AG04449 (cell line): ENCODE results near the gene PGRMC2.
"Not testable (repeated sequence)": the region's sequence is repeated elsewhere in the genome, so short reads cannot be mapped to it uniquely, and the experiment has no call there.

Source experiments
- CTCF ChIA-PET: fragments of 350-600 bp; formaldehyde crosslinking; extraction: SDS; loops from one replicate; lab custom pipeline; 2021; ENCODE audit warnings: antibody characterized with exemption; lab: Yijun Ruan, JAX
- POLR2A ChIA-PET: fragments of 400-600, 350-600 bp; formaldehyde crosslinking; extraction: SDS; loops from one replicate; lab custom pipeline; 2020; ENCODE audit warnings: antibody characterized with exemption, inconsistent platforms; lab: Yijun Ruan, JAX
- DNase-seq: peaks from one replicate; pipeline ENCODE4 v3.0.0-alpha.2; 2010; ENCODE audit warnings: low read depth, low spot score
- H3K4me3 ChIP-seq: 2 replicates; pipeline ENCODE4 v1.5.1; 2011; ENCODE audit warnings: low read depth, mild to moderate bottlenecking, control low read depth, low read length
- TF ChIP-seq, protein P1 (sequence below): IDR thresholded peaks from one replicate; pipeline ENCODE4 v1.5.1; 2011; ENCODE audit warnings: mild to moderate bottlenecking, moderate library complexity, low read length, control low read depth, inconsistent platforms; ENCODE audit not compliant: insufficient read depth; ENCODE audit errors: missing control alignments

PGRMC2 gene

DNA sequence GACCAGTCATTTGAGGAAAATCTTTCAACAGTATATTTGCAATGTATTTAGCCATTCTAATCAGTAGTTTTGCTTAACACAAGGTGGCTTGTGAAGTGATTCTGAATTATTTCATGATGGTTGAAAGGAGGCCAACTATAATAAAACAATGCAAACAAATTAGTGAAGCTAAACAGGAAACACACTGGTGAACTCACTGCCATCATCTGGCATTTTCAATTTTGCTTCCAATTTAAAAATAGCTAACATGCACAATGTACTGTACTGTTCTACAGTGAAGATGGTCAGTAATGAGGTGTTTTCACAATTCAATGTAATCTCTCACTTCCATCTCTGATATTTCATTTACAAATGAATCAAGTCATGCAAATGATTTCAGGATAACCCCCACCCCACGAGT is 31.1 kb downstream of the PGRMC2 start:
- TF ChIP-seq, protein P1, sequence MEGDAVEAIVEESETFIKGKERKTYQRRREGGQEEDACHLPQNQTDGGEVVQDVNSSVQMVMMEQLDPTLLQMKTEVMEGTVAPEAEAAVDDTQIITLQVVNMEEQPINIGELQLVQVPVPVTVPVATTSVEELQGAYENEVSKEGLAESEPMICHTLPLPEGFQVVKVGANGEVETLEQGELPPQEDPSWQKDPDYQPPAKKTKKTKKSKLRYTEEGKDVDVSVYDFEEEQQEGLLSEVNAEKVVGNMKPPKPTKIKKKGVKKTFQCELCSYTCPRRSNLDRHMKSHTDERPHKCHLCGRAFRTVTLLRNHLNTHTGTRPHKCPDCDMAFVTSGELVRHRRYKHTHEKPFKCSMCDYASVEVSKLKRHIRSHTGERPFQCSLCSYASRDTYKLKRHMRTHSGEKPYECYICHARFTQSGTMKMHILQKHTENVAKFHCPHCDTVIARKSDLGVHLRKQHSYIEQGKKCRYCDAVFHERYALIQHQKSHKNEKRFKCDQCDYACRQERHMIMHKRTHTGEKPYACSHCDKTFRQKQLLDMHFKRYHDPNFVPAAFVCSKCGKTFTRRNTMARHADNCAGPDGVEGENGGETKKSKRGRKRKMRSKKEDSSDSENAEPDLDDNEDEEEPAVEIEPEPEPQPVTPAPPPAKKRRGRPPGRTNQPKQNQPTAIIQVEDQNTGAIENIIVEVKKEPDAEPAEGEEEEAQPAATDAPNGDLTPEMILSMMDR: no peak
- ChIA-PET POLR2A (no interaction called here), CTCF (no interaction called here)
- H3K4me3 ChIP-seq: no peak overlapping the region
- DNase-seq: no peak

DNA sequence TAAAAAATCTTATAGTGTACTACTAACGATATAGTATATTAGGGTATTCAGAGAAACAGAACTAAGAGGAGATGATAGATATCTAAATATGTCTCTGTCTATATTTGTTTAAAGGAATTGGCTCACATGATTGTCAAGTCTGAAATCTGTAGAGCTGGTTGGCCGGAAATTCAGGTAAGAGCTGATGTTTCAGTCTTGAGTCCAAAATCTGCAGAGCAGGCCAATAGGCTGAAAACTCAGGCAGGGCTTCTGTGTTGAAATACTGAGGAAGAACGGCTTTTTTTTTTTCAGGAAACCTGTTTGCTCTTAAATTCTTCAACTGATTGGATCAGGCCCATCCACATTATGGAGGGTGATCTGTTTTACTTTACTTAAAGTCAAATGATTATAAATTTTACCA is 31.7 kb downstream of the PGRMC2 start:
- no peak overlapping the region for H3K4me3 ChIP-seq
- CTCF ChIA-PET: no interaction called here
- DNase-seq: no peak
- TF ChIP-seq, protein P1: no peak
- POLR2A ChIA-PET: no interaction called here

DNA sequence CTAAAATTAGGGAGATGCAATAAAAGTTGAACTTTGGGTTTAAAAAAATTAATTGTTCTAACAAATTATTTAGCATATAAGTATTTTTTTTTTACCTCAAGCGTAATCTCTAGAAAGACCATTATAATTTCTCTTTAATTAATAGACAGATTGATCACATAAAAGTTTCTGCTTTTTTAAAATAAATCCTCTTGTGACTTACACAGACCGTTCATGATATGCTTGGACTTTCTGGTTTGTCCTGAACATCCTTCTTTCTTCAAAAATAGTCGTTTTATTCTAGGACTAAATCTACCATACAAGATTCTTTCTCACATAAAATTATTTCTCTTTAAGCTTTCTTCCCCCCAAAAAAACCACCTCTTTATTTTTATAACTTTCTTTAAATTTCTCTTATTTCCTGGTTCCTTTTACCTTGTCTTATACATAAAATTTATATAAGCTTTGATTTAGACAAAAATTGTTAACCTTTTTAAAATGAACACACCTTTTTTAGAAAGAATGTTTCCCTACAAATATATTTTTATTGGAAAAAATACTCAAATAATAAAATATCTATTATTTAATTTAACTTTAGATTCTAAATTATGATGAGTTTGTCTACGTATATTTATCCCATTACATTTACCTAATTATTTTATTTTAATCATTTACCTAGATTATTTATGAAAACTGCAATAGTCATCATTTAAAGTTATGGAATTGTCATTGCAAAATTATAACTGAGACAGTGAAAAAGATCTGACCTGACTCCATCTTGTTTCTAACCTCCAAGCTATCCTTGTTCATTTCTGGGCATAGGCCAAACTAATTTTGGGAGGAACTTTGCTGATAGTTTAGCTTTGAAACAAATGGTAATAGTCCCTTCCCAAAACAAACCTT is 37.6 kb downstream of the PGRMC2 start:
- DNase-seq: no peak
- CTCF ChIA-PET: interaction anchor here (1.0 kb wide), 1 partner anchor 8 kb away, joined by 3 read pairs; no protein-coding TSS in a partner anchor
- TF ChIP-seq, protein P1: no peak
- H3K4me3 ChIP-seq: no peak overlapping the region
- POLR2A ChIA-PET: no interaction called here

DNA sequence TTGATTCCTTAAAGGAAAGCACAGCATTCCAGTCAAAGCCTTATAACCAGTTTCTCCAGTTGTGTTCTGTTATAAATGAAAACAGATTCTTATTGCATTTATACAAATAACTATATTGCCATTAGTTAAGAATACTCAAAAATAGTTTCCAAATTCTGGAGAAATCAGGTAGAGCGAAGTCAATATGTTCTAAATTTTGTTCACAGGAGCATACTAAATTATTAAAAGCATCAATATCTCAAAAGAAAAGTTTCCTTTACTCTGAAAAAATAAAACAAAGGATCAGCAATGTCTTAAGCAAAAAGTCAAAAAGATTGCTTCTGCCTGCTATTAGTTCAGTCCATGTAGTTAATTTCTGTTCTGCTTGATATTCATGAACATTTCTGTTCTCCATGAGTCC is 39.7 kb downstream of the PGRMC2 start:
- ChIA-PET POLR2A (no interaction called here), CTCF (no interaction called here)
- TF ChIP-seq, protein P1: no peak
- DNase-seq: no peak
- no peak overlapping the region for H3K4me3 ChIP-seq

DNA sequence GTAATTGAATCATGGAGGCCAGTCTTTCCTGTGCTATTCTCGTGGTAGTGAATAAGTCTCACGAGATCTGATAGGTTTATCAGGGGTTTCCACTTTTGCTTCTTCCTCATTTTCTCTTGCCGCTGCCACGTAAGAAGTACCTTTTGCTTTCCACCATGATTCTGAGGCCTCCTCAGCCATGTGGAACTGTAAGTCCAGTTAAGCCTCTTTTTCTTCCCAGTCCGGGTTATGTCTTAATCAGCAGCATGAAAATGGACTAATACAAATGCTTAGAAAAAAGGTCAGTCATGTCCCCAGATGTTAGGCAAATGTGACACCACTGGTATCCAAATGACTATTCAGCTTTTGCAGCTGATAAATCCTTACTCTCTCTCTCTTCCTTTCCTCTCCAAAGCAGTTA is 42.2 kb downstream of the PGRMC2 start:
- DNase-seq, POLR2A ChIA-PET, H3K4me3 ChIP-seq: not testable (repeated sequence)
- CTCF ChIA-PET: interaction anchor here (1.6 kb wide), 1 partner anchor 354 kb away, joined by 4 read pairs; no protein-coding TSS in a partner anchor

DNA sequence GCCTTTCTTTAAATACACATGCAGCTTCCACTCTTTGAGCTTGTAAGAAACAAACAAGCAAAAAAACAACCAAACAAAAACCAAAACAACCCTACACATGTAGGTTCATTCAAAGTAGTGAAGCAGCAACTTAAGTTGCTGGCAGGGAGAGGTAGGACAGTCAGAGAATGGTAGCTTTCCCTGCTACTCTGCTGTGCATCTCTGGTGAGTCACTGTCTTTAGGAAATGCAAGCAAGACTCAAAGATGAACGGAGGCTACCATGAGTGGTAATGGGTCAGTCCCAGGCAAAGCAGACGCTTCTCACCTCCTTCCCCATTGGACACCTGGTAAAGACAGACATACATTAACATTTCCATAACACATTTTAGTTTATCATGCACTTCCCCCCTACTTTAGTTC is 43.2 kb downstream of the PGRMC2 start:
- H3K4me3 ChIP-seq: no peak overlapping the region
- DNase-seq: no peak
- CTCF ChIA-PET: no interaction called here
- TF ChIP-seq, protein P1: no peak
- POLR2A ChIA-PET: no interaction called here
